Activated CD4-positive, CD25-positive, alpha-beta regulatory T cell (primary cell): Measurements from ENCODE around the gene FAM241A.
"Not testable (repeated sequence)": the region's sequence is repeated elsewhere in the genome, so short reads cannot be mapped to it uniquely, and the experiment has no call there.

ENCODE experiments used
- DNase-seq, 4 experiments: peaks; one replicate each; lab custom pipeline; 2025; lab: John Stamatoyannopoulos, UW

FAM241A gene

GRCh38 chr4:112173593-112174558 is 28.6 kb downstream of the FAM241A start:
- no peak for DNase-seq

DNA sequence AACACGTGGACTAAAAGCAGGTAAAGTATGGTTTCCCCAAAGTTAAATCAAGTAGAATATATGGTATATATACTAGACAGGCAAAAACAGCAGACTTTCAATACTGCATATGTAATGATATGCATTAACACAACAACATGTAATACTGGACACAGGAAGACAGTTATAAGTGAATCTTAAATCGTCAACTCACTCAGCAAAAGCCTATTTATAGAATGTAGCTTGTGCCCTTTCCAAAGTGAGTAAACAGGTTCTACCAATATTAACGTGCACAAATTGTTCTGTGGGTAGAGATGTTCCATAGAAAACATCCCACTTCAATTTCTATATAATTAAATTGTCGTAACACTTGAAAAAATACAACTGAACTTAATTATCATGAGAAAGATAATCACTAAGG is 30.6 kb downstream of the FAM241A start:
- no peak for DNase-seq

- DNase-seq = no peak
Measured at GRCh38 chr4:112176596-112176995, 31.3 kb downstream of the FAM241A start.

GRCh38 chr4:112178741-112179140 is 33.5 kb downstream of the FAM241A start:
- DNase-seq = not testable (repeated sequence)

DNA sequence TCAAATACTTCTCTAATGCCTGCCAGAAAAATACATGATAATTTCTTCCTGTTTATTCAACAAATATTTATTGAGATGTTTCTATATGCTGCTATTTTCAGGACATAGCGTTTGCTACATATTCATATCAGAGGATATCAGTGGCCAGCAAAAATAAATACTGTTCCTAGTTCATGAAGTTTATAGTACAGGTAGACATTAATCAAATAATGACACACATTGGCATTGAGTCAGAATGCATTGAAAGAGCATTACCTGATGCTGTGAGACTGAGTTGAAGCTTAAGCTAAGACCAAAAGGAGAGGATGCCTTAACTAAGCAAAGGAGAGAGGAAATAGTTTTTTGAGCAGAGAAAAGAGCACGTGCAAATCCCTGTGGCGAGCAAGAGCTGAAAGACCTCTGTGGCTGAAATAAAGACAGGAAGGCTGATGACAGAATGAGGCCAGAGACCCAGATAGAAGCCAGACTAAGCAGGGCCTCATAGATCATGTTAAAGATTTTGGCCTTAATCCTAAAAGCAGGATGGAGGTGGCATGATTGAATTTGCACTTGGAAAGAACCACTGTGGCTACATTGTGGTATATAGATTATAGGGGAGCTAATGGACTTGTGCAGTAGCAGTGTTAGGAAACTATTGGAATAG is 36.2 kb downstream of the FAM241A start:
- DNase-seq = no peak

GRCh38 chr4:112182604-112183003 is 37.4 kb downstream of the FAM241A start:
- no peak for DNase-seq

- no peak for DNase-seq
Measured at GRCh38 chr4:112183252-112183651, 38.0 kb downstream of the FAM241A start.

DNA sequence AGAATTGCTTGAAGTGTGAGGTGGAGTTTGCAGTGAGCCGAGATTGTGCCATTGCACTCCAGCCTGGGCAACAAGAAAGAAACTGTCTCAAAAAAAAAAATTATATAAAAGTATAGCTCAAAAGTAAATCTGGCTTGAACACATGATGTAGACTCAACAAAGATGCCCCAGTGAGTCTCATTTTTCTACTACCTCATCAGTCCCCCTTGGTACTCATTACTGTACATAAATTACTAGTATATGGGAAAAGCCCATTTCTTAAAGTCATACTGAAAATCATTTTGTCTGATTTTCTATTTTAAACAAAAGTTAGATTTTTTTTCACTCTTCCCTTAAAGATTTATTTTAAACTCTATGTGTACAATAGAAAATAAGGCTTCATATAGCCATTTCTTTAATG is 39.2 kb downstream of the FAM241A start:
- no peak for DNase-seq

GRCh38 chr4:112185334-112185733 is 40.1 kb downstream of the FAM241A start:
- no peak for DNase-seq

DNA sequence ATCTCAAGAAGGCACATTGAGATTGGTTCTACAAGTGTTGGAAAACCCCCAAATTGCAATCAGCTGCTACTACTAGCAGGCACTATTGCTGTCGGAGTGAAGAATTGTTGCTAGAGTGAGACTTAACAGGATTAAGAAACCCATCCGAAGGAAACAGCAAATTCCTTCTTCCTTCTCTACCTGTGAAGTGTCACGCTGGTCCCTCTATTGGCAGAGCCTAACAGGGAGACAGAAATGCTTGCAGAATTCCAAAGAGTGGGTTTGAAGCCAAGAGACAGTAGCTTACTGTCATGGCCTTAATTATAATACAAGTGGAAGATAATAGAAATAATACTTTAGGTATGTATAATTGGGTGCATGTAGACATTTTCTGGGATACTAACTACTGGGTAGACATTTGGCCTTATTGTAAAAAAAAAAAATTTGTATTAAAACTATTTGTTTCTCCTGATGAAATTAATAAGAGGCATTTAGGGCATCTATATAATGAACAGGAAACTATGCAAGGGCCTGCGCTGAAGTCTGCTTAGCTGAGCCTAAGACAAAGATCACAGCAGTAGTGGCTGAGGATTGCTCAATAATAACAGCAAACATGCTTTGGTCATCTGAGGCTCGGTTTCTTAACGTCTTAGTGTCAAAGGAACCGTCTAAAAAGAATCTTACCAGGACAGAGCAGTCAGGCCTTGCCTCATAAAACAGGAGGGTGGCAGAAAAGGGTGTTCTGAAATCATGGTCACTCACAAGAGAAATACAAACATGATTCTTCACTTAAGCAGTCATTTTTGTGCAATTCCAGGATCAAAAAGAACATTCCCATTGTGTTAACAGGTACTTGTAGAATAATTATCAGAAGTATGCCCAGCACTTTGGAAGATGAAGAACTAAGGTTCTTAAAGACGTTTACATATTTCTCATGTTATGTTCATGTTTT is 40.8 kb downstream of the FAM241A start:
- no peak for DNase-seq

GRCh38 chr4:112189754-112190153 is 44.5 kb downstream of the FAM241A start:
- DNase-seq = no peak

DNA sequence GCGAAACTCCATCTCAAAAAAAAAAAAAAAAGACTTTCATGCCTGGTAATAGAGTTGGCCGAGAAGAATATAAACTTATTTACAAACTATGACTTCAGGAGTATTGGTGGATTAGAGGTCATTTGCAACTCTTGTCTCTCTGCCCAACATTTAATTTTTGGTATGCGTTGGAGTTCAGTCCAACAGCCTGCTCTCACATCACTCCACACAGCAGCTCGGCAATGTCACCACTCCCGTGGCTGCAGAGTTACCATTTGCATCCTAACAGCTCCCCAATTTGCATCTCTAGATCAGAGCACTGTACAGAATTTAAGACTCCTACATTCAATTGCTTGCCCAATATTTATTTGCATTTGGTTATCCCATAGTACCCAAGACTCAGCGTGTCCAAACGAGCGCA is 45.4 kb downstream of the FAM241A start:
- no peak for DNase-seq

- no peak for DNase-seq
Measured at GRCh38 chr4:112196461-112196860, 51.2 kb downstream of the FAM241A start.

- DNase-seq = no peak
Measured at GRCh38 chr4:112199041-112199440, 53.8 kb downstream of the FAM241A start.

DNA sequence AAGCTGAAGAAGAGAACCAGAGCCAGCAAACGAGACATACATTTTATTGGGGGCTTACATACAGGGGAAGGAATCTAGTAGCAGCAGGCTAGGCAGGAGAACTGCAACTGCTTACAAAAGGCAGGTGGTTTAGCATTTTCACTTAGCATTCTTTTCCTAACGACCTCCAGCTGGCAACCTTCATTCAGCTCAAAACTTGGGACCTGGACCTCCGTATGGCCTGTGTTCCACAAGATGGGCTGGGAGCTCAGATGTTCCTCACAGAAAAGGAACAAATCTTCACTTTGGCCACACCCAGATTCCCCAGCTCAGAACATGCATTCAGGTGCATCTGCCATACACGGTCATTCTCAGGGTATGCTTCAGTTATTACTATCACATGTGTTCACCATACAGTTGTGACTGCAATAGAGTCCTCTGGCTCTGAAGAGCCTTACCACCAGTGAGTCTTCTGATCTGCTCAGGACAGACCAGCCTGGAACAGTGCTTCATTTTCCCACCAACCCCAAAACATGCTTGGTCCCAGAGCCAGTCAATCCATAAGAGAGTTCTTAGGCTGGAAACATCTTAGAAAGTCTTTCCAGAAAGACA is 56.8 kb downstream of the FAM241A start:
- no peak for DNase-seq

DNA sequence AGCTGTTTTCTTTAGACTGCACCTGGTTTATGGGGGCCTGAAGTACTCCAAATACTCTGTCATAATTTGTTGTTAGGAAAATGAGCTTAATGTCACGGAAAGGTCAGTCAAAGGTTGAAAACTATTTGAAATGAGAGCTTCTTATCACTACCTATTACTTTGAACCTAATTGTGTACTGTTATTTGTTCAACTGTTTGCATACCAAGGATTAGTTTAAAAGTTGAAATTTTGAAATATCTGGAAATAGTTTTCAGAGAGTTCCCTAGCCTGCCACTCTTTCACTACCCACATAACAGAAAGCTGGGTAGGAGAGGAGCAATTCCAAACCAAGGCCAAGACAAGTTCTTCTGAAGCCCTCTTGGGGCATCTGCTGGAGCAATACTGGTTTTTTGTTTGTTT is 58.3 kb downstream of the FAM241A start:
- no peak for DNase-seq

DNA sequence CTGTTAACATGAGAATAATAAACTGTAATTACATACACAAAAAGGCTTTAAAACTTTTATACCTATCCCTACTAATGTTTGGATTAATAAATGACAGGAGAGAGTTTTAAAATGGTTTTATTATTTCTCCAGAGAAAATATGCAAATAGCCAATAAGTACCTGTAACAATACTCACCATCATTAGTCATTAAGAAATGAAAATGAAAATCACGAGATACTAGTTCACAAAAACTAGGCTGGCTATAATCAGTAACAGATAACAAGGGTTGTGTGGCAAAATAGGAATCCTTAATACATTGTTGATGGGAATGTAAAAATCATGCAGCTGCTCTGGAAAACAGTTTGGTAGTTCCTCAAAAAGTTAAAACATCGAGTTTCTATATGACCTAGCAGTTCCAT is 61.2 kb downstream of the FAM241A start:
- no peak for DNase-seq

GRCh38 chr4:112208137-112209095 is 63.2 kb downstream of the FAM241A start:
- not testable (repeated sequence) for DNase-seq

GRCh38 chr4:112210777-112211176 is 65.5 kb downstream of the FAM241A start:
- no peak for DNase-seq

- DNase-seq = no peak
Measured at GRCh38 chr4:112213091-112213490, 67.8 kb downstream of the FAM241A start.

DNA sequence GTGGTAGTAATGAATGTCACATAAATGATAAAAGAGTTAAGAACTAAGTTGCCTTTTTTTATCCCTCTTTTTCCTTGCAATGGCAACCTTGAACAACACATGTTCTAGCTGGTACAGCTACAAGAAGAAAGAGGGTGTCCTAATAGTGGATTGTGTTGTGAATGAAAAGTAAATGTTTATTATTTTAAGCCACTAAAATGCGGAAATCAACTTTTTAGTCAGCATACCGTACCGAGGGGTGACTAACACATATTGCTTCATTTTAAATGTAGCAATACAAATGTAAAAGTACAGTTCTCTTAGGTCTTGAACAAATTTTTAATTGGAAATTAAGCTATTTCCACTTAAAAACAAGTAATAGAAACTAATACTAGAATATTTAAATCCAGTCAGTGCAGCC is 68.6 kb downstream of the FAM241A start:
- no peak for DNase-seq
